Cardiac muscle cell (in vitro differentiated cells and primary cell): ENCODE measurements around the gene DICER1. TPM values are rescaled to one million over a fixed set of nuclear protein-coding genes. Genes with fewer than 3 reads are reported as not detected.

ENCODE experiments used
- DNase-seq, 2 donors: peaks; one replicate each; pipeline versions ENCODE4 v3.0.0 to v3.0.0-alpha.2; 2010 to 2017; ENCODE audit warnings: low read depth in 1 of 2, low spot score in 1 of 2
- H3K27ac ChIP-seq: fragments of 200-600 bp; sonication (generic); 2 replicates; pipeline ENCODE4 v1.5.1; 2016
- H3K27me3 ChIP-seq: fragments of 200-600 bp; sonication (generic); 2 replicates; pipeline ENCODE4 v1.6.0; 2016; ENCODE audit warnings: control low read depth
- H3K36me3 ChIP-seq: fragments of 200-600 bp; sonication (generic); 2 replicates; pipeline ENCODE4 v1.5.1; 2016; ENCODE audit warnings: control low read depth
- H3K4me1 ChIP-seq: fragments of 200-600 bp; sonication (generic); 2 replicates; pipeline ENCODE4 v1.8.1; 2017; ENCODE audit warnings: low read depth, mild to moderate bottlenecking, mixed run types
- H3K4me3 ChIP-seq: fragments of 200-600 bp; sonication (generic); 2 replicates; pipeline ENCODE4 v1.5.1; 2016; ENCODE audit warnings: mild to moderate bottlenecking
- H3K9me3 ChIP-seq: fragments of 200-600 bp; sonication (generic); 2 replicates; pipeline ENCODE4 v1.5.1; 2017; ENCODE audit warnings: low read depth, mild to moderate bottlenecking, control low read depth
- polyA plus RNA-seq: library from polyadenylated mRNA; unstranded; fragments of >200 nt; fragmentation: Nextera tagmentation; extraction: Ambion mirVana; gene quantifications from 2 replicates; pipeline ENCODE4 v1.2.1, GENCODE V29; 2016
- total RNA-seq: library from RNA; depleted of rRNA; stranded (reverse); fragments of >200 nt; gene quantifications from 2 replicates; pipeline ENCODE4 v1.2.3, GENCODE V29; 2016
- TF ChIP-seq, protein P1 (sequence below): IDR thresholded peaks from 2 replicates; pipeline ENCODE4 v1.5.1; 2012; ENCODE audit warnings: low read depth, mild to moderate bottlenecking, low read length

DICER1 gene
- total and polyA plus RNA-seq, 2 experiments from 2014 or later, result 14.6 to 69.8 TPM

DNA sequence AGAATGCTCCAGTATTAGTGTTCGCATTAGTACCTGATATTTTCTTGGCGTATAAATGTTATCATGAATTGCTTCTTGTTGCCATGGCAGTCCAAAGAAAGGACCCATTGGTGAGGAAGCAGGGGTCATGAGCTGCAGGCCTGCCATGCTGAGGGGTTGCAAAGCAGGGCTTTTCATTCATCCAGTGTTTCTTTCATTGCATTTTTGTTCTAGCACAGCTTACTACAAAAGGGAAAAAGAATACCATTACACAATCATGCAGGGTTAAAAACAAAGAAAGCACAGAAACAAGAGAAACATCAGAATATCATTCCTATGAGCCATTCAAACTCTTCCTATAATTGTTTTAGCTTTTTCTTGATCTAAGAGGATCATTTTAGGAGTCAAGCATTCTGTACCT, 24.0 kb downstream of the DICER1 start:
- H3K4me3 ChIP-seq, result no peak overlapping the region

DNA sequence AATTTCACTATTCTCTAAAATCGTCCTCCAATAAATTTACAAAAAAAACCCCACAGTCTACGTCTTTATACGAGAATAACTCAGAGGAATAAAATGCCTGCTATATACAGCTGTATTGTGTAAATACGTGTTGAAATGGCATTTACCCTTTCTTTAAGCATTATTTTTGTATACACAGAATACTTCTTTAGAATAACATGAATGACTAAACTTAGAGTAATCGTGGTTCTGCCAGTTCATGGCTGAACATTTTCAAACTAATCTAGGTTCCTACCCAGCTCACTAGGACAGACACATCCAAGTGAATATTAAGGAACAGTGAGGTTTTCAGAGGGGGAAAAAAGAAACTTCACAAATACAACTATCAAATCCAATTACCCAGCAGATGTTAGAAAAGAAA, 24.6 kb downstream of the DICER1 start:
- TF ChIP-seq, protein P1, sequence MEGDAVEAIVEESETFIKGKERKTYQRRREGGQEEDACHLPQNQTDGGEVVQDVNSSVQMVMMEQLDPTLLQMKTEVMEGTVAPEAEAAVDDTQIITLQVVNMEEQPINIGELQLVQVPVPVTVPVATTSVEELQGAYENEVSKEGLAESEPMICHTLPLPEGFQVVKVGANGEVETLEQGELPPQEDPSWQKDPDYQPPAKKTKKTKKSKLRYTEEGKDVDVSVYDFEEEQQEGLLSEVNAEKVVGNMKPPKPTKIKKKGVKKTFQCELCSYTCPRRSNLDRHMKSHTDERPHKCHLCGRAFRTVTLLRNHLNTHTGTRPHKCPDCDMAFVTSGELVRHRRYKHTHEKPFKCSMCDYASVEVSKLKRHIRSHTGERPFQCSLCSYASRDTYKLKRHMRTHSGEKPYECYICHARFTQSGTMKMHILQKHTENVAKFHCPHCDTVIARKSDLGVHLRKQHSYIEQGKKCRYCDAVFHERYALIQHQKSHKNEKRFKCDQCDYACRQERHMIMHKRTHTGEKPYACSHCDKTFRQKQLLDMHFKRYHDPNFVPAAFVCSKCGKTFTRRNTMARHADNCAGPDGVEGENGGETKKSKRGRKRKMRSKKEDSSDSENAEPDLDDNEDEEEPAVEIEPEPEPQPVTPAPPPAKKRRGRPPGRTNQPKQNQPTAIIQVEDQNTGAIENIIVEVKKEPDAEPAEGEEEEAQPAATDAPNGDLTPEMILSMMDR, result no peak
- no peaks in the 10 kb centered on the region for H3K27me3 ChIP-seq
- no peaks in the 10 kb centered on the region for H3K9me3 ChIP-seq
- H3K4me3 ChIP-seq, result no peak overlapping the region
- peaks cover 6% of the 10 kb centered on the region for H3K36me3 ChIP-seq
- DNase-seq, result no peak
- H3K27ac ChIP-seq, result no peak overlapping the region
- H3K4me1 ChIP-seq, result peaks cover 9% of the 10 kb centered on the region

More for the DNA sequence above, 24.0 kb downstream of the DICER1 start:
- H3K9me3 ChIP-seq, result no peaks in the 10 kb centered on the region
- H3K27me3 ChIP-seq, result no peaks in the 10 kb centered on the region
- H3K4me1 ChIP-seq, result peaks cover 3% of the 10 kb centered on the region
- H3K27ac ChIP-seq, result no peak overlapping the region
- no peak for DNase-seq
- TF ChIP-seq, protein P1, result no peak
- H3K36me3 ChIP-seq, result peaks cover 6% of the 10 kb centered on the region

GRCh38 chr14:95130549-95130948, 26.8 kb downstream of the DICER1 start:
- peaks cover 6% of the 10 kb centered on the region for H3K36me3 ChIP-seq
- TF ChIP-seq, protein P1, result no peak
- DNase-seq, result no peak
- H3K9me3 ChIP-seq, result no peaks in the 10 kb centered on the region
- peaks cover 22% of the 10 kb centered on the region for H3K4me1 ChIP-seq
- H3K27me3 ChIP-seq, result no peaks in the 10 kb centered on the region
- no peak overlapping the region for H3K4me3 ChIP-seq
- no peak overlapping the region for H3K27ac ChIP-seq

- Histone ChIP-seq H3K27ac (no peak overlapping the region), H3K4me1 (peaks cover 22% of the 10 kb centered on the region), H3K27me3 (no peaks in the 10 kb centered on the region), H3K36me3 (peaks cover 20% of the 10 kb centered on the region), H3K9me3 (no peaks in the 10 kb centered on the region), H3K4me3 (no peak overlapping the region)
- TF ChIP-seq, protein P1, result no peak
- no peak for DNase-seq
Measured at GRCh38 chr14:95128140-95128539, 29.2 kb downstream of the DICER1 start.

GRCh38 chr14:95127531-95127911, 29.8 kb downstream of the DICER1 start:
- Histone ChIP-seq H3K27me3 (no peaks in the 10 kb centered on the region), H3K4me1 (peaks cover 22% of the 10 kb centered on the region), H3K27ac (no peak overlapping the region), H3K36me3 (peaks cover 17% of the 10 kb centered on the region), H3K4me3 (no peak overlapping the region), H3K9me3 (no peaks in the 10 kb centered on the region)
- TF ChIP-seq, protein P1, result no peak
- peak in 1 of 2 donors; percentile 11 for DNase-seq
